ENCODE data around the gene PALM.
"Not testable (repeated sequence)": the region's sequence is repeated elsewhere in the genome, so short reads cannot be mapped to it uniquely, and the experiment has no call there.

- not testable (repeated sequence) for TF ChIP-seq POLR2A (IDR thresholded peaks at IDR 0.05; ENCODE audit: low read depth, low read length); TAF1 (IDR thresholded peaks at IDR 0.05; ENCODE audit: borderline replicate concordance, low read depth, low read length)
Measured at GRCh38 chr19:740816-741505, 32.2 kb downstream of the PALM start.

All from GM12892 (cell line).